Left colon (tissue), 2 donors: ENCODE results near the gene FRAS1. TPM values are rescaled to one million over a fixed set of nuclear protein-coding genes. Genes with fewer than 3 reads are reported as not detected.
"Not testable (repeated sequence)": the region's sequence is repeated elsewhere in the genome, so short reads cannot be mapped to it uniquely, and the experiment has no call there.

ENCODE experiments used
- ATAC-seq: fragments of 200-7000 bp; cut with Tn5 transposase; one replicate; pipeline ENCODE4 v1.9.1; 2020; ENCODE audit warnings: mild to moderate bottlenecking, moderate library complexity
- DNase-seq, 2 donors: peaks; one replicate each; pipeline ENCODE4 v3.0.0-alpha.2; 2020
- intact Hi-C, 2 donors: fragments of 100-400 bp; cut with DNase I in 1 of 2; cut with micrococcal nuclease in 1 of 2; formaldehyde crosslinking; loops; one replicate each; pipeline versions ENCODE4 v1.11.2 to v1.14.0; 2022; cut with DNase I, micrococcal nuclease
- total RNA-seq, 2 donors: library from RNA; stranded (reverse); fragmentation: NEBNext Ultra II Directional; extraction: Animal tissue kit (Norgen Biotek cat#: 25700); gene quantifications; one replicate each; pipeline ENCODE4 v1.2.1, GENCODE V29; 2021
- donor health status: DM: no; HTN: no; CAD: no.
- donor health status: DM: yes; HTN: yes; CAD: no.

FRAS1 gene
- total RNA-seq, 2 donors from 2014 or later = 1.3 to 1.8 TPM

GRCh38 chr4:78186597-78187543 is 129.7 kb downstream of the FRAS1 start:
- intact Hi-C loops = no loop called here

DNA sequence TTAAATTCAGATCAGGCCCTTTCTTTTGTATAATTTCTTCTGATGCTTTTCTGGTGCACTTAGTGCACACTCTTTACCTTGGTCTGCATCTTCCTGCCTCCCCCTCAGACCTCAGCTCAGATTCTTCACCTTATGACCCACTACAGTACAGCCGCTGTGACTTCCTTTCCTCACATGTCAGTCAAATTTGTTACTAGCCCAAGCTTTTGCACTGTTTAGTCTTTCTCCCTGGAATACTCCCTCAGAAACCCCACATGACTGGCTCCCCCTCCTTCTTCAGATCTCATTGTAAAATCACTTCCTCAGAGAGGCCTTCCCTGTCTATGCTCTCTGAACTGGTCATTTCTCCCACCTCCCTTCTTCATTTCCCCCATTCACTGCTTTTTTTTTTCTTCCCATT is 132.9 kb downstream of the FRAS1 start:
- DNase-seq (no peak), ATAC-seq (no peak)
- intact Hi-C loops = no loop called here

More at GRCh38 chr4:78186597-78187543, 129.7 kb downstream of the FRAS1 start:
- ATAC-seq (no peak), DNase-seq (no peak)

DNA sequence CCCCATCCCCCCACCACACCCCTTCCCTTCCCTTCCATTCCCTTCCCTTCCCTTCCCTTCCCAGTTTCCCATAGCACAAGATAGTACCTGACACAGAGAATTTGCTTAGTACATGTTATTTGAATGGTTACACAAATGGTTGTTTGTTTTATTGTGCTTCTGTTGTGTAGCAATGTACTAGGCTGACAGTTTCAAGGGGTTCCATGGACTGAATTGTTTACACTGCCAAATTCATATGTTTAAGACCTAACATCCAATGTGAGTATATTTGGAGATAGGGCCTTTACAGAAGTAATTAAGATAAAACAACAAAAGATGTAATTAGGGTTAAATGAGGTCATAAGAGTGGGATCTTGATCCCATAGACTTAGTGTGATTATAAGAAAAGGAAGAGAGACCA is 133.5 kb downstream of the FRAS1 start:
- intact Hi-C loops = no loop called here
- no peak for DNase-seq
- ATAC-seq = no peak

GRCh38 chr4:78197947-78198346 is 140.8 kb downstream of the FRAS1 start:
- intact Hi-C loops = no loop called here
- no peak for ATAC-seq
- DNase-seq = no peak

- intact Hi-C loops = no loop called here
- DNase-seq (no peak), ATAC-seq (no peak)
Observed at GRCh38 chr4:78199984-78200383, 142.9 kb downstream of the FRAS1 start.

- intact Hi-C loops = no loop called here
- DNase-seq (no peak), ATAC-seq (no peak)
Observed at GRCh38 chr4:78200949-78201348, 143.8 kb downstream of the FRAS1 start.

DNA sequence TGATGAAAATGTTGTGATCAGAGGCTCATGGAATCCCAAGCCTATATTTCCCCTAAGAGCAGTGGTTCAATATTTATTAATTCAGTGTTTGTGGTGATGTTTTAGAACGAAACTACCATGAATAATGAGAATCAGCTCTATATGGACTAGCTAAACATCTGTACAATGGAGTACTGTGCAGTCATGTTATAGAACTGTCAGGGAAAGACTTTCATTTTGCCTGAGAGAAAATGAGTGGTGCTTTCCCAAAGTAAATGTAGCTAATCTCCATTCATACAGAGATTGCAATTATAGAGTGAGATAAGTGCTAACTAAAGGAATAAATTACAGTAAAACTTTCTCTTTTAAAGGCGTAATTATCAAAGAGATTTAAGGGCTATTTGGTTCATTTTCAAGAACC is 147.1 kb downstream of the FRAS1 start:
- no peak for ATAC-seq
- no peak for DNase-seq
- intact Hi-C loops = no loop called here

GRCh38 chr4:78205591-78205990 is 148.5 kb downstream of the FRAS1 start:
- DNase-seq = no peak
- intact Hi-C loops = no loop called here
- no peak for ATAC-seq

GRCh38 chr4:78207541-78207940 is 150.4 kb downstream of the FRAS1 start:
- DNase-seq (no peak), ATAC-seq (no peak)

DNA sequence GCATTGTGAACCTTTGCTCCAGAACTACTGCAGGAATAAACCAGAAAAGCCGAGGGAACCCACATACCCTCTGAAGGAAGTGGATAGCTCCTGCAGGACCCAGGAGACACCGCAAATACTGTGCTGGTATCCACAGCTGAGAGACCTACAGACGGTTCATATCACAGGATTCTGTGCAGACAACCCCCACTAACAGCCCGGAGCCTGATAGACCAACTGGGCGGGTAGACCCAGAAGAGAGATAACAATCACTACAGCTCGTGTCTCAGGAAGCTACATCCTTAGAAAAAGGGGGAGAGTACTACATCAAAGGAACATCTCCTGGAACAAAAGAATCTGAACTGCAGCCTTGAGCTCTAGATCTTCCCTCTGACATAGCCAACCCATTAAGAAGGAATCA is 150.8 kb downstream of the FRAS1 start:
- ATAC-seq = no peak
- no peak for DNase-seq
- intact Hi-C loops = no loop called here

More at GRCh38 chr4:78207541-78207940, 150.4 kb downstream of the FRAS1 start:
- intact Hi-C loops = no loop called here

- intact Hi-C loops, ATAC-seq, DNase-seq: not testable (repeated sequence)
Observed at GRCh38 chr4:78208896-78209295, 151.8 kb downstream of the FRAS1 start.

- DNase-seq = no peak
- ATAC-seq = no peak
Observed at GRCh38 chr4:78210694-78211410, 153.7 kb downstream of the FRAS1 start.

DNA sequence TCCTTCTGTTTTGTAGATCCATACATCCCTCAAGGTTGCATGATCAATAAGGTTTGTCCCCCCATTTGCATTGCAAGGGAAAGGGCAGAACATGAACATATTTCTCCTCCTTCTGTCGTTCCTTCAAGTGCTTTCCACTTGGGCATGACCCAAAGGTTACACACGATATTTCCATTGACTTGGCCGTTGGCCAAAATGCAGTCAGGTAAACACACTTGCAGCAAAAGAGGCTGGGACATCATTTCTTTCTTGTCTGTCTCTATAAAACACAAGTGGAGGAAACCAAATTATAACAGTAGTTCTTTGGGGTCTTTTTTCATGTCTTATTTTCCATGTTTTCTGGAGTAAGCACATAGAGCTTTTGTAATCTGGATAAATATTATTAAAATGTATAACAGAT is 156.1 kb downstream of the FRAS1 start:
- DNase-seq (peak in 1 of 2 donors; percentile 12), ATAC-seq (no peak)
- intact Hi-C loops = no loop called here

More at GRCh38 chr4:78210694-78211410, 153.7 kb downstream of the FRAS1 start:
- intact Hi-C loops = no loop called here

- DNase-seq = no peak
- ATAC-seq = no peak
- intact Hi-C loops = no loop called here
Observed at GRCh38 chr4:78214078-78214477, 157.0 kb downstream of the FRAS1 start.

DNA sequence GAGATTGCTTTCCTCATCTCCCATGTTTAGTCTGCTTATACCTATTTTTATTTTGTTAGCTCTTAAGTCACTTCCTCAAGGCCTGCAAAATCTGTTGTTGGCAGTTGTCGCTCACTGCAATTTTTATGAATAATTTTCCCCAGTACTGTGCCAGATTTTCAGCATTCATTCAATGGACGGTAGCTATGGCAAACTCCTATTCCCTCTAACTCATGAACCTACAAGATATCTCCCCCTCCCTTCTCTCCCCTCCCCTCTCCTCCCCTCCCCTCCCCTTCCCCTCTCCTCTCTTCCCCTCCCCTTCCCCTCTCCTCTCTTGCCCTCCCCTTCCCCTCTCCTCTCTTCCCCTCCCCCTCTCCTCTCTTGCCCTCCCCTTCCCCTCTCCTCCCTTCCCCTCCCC is 160.4 kb downstream of the FRAS1 start:
- DNase-seq = no peak
- ATAC-seq = no peak
- intact Hi-C loops = no loop called here

DNA sequence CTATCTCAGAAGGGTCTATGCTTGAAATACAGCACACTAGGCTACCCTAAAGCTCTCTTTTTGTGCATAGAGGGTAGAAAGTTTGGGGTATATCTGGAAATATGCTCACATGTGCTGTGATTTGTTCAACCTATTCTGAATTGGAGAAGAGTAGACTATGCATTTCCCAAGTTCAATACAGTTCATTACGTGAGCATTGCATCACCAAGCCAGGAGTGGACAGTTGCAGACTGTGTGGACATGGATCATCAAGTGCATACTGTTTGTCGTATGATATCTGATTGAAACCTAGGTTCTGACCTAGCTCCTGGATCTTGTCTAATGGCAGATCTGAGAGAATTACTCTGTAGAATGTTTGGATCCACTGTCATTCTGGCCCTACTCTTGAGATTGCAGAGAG is 161.1 kb downstream of the FRAS1 start:
- intact Hi-C loops = no loop called here
- no peak for DNase-seq
- ATAC-seq = no peak

DNA sequence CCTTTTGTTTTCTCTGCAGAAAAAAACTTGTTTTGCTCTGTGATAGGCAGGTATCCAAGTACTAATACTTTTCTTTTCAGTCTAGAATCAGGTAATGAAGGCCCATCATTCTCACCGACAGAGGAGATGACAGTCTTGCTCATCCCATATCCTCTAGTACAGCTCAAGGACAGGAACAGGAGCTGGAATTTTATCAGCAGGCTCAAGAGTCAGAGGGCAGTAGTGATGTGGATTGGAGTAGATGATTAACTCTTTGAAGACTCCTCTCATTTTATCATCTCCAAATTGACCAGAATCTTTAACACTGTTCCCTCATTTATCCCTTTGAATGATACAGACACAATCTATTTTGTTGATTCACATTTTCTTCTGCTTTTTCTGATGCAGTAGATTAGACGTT is 162.7 kb downstream of the FRAS1 start:
- no peak for ATAC-seq
- no peak for DNase-seq
- intact Hi-C loops = no loop called here

- DNase-seq (no peak), ATAC-seq (no peak)
- intact Hi-C loops = no loop called here
Observed at GRCh38 chr4:78220283-78220682, 163.2 kb downstream of the FRAS1 start.

DNA sequence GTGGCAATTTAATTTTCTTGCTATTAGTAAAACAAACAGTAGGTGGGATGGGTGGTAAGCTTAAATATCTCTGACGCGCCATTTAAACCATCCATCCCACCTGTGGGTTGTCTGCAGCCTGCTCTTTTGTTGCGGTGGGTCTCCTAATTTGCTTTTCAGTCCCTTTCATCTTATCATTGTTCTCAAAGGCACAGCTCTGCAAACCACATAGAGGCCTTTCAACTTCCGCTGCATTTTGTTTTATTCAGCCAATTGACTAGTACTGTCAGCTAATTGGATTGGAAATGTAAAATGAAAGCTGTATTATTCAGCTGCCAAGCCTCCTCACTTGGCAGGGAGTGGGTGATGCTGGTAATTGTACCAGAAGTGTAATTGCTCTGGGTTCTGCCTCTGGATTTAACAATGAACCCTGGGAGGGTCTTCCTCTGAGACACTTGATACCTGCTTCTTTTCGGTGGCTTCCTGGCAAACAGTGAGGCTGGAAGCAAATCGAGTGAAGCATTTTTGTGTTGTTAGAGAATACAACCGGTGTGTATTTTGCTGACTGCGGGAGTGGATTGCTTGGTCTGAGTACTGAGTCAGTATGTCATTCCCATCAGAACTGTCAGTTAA is 165.6 kb downstream of the FRAS1 start:
- ATAC-seq (no peak), DNase-seq (no peak)
- intact Hi-C loops = no loop called here

GRCh38 chr4:78225236-78225635 is 168.1 kb downstream of the FRAS1 start:
- no peak for ATAC-seq
- no peak for DNase-seq
- intact Hi-C loops = no loop called here
